RWPE1 (cell line): ENCODE measurements around the gene SGCA.

ENCODE experiments used
- CTCF ChIA-PET: fragments of 350-600 bp; sonication (Branson Sonifier 250); formaldehyde crosslinking; extraction: SDS; loops from one replicate; lab custom pipeline; 2021; lab: Yijun Ruan, JAX
- POLR2A ChIA-PET: fragments of 400-600 bp; formaldehyde crosslinking; extraction: SDS; loops from one replicate; lab custom pipeline; 2020; ENCODE audit warnings: antibody characterized with exemption; ENCODE audit not compliant: low non-redundant PET; lab: Yijun Ruan, JAX
- DNase-seq: peaks from one replicate; pipeline ENCODE4 v3.0.0; 2012; ENCODE audit warnings: low spot score
- H3K27ac ChIP-seq: fragments of 450-650 bp; 2 replicates; pipeline ENCODE4 v1.5.1; 2017
- TF ChIP-seq, protein P1 (sequence below): fragments of 450-650 bp; conservative IDR thresholded peaks from 2 replicates; pipeline ENCODE4 v1.5.1; 2017; ENCODE audit warnings: low read depth, mild to moderate bottlenecking

Gene SGCA

DNA sequence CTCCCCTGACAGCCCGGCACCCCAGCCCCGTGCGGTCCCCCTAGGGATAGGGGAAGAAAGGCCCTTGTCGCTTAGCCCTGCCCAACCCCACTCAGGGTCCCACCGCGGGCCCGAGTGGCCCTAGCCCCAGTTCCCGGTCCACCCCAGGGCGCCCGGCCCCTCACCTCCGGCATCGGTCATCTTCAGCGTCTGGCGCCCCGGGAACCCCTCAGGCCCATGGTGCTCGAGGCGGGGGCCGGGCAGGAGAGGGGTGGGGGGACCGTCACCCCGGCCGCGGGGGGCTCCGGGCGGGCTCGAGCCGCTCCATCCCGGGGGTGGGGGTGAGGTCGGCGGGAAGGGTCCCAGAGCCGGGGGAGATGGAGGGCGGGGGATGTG is 36.5 kb upstream of the SGCA start:
- H3K27ac ChIP-seq = no peak overlapping the region
- TF ChIP-seq, protein P1, sequence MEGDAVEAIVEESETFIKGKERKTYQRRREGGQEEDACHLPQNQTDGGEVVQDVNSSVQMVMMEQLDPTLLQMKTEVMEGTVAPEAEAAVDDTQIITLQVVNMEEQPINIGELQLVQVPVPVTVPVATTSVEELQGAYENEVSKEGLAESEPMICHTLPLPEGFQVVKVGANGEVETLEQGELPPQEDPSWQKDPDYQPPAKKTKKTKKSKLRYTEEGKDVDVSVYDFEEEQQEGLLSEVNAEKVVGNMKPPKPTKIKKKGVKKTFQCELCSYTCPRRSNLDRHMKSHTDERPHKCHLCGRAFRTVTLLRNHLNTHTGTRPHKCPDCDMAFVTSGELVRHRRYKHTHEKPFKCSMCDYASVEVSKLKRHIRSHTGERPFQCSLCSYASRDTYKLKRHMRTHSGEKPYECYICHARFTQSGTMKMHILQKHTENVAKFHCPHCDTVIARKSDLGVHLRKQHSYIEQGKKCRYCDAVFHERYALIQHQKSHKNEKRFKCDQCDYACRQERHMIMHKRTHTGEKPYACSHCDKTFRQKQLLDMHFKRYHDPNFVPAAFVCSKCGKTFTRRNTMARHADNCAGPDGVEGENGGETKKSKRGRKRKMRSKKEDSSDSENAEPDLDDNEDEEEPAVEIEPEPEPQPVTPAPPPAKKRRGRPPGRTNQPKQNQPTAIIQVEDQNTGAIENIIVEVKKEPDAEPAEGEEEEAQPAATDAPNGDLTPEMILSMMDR = no peak
- ChIA-PET POLR2A (no interaction called here), CTCF (interaction anchor here (0.6 kb wide), 1 partner anchor 9 kb away, joined by 3 read pairs; no protein-coding TSS in a partner anchor)
- no peak for DNase-seq

DNA sequence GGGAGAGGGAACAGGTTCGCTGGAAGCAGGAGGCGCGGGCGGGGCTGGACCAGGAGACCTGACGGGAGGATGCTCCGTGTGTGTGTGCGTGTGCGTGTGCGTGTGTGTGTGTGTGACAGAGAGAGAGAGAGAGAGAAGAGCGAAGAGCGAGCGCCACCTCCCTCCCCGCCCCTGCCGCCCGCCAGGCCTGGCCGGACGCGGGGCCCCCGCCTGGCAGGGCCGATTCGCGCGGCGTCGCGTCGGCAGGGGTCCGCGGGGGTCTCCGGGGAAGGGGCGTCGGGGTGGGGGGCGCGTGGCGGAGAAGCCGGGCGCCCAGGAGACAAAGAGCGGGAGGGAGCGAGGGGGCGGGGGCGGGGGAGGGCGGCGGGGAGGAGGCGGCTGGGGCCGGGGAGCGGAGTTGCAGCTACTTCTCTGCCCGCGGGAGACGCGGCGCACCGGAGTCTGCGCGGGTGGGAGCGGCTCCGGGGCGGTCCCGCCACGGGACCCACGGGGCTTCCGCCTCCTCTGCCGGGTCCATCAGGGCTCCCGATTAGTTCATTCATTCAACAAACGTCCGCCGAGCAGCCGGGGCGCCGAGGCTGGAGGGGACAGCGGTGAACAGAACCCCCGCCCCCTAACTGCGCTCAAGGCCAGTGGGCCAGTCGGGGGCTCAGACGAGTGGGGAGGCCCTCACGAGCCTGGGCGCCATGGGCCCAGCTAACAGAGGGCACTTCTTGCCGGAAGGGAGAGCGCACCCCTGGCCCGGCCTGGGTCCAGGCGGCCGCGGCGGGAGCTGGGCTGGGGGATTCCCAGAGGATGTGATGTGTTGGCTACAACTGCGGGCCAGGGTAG is 35.9 kb upstream of the SGCA start, which contains the start of gene SAMD14:
TSS of gene SAMD14 (minus strand) at position 433 of the 831 bp plus-strand sequence. CDS start 5,201 bp downstream, outside the sequence.
- DNase-seq = no peak
- POLR2A ChIA-PET = interaction anchor here (0.6 to 0.7 kb wide), 2 partner anchors 9 to 153 kb away, joined by 3 to 4 read pairs; no protein-coding TSS in a partner anchor
- TF ChIP-seq, protein P1 = no peak
- 0 out of 2 replicates have a peak within 1 kb of the TSS, but pooled peaks have one; percentile 9 for H3K27ac ChIP-seq
- CTCF ChIA-PET = interaction anchor here (0.6 to 1.4 kb wide), 3 partner anchors 9 to 40 kb away, joined by 3 to 4 read pairs (median 3); no protein-coding TSS in a partner anchor

DNA sequence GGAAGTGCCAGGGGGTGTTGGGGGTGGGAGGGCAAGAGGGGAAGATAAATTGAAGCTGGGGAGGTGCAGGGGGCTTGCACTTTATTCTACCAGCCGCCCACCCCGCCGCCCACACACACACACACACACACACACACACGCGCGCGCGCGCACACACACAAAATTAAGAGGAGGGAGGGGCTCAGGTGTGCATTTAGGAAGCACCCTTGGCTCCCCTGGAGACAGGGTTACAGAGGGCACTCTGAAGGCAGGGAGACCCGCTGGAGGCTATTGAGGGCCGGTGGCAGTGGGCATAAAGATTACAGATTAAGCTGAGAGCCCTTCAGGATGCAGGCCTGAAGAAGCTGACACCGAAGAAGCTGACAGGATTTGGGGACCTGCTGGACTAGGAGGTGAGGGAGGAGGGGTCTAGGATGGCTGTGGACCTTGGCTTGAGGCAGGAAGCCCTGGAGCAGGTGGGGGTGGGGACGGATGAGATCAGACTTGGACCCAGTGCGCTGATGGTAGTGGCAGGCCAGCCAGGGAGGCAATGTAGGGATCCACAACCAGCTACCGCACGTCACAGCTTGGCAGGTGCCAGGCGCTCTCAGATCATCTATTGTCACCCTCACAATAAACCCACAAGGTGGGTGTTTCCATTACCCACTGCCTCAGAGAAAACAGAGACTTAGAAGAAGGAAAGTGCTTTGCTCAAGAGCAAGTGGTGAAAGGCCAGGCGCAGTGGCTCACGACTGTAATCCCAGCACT is 35.1 kb upstream of the SGCA start:
- ChIA-PET POLR2A (interaction anchor here (0.6 to 0.7 kb wide), 2 partner anchors 8 to 152 kb away, joined by 3 to 4 read pairs; no protein-coding TSS in a partner anchor), CTCF (interaction anchor here (0.9 to 1.4 kb wide), 2 partner anchors 37 to 39 kb away, joined by 3 to 4 read pairs; no protein-coding TSS in a partner anchor)
- TF ChIP-seq, protein P1 = no peak
- 0 out of 2 replicates have a peak overlapping the region, but pooled peaks have one; percentile 9 for H3K27ac ChIP-seq
- no peak for DNase-seq

DNA sequence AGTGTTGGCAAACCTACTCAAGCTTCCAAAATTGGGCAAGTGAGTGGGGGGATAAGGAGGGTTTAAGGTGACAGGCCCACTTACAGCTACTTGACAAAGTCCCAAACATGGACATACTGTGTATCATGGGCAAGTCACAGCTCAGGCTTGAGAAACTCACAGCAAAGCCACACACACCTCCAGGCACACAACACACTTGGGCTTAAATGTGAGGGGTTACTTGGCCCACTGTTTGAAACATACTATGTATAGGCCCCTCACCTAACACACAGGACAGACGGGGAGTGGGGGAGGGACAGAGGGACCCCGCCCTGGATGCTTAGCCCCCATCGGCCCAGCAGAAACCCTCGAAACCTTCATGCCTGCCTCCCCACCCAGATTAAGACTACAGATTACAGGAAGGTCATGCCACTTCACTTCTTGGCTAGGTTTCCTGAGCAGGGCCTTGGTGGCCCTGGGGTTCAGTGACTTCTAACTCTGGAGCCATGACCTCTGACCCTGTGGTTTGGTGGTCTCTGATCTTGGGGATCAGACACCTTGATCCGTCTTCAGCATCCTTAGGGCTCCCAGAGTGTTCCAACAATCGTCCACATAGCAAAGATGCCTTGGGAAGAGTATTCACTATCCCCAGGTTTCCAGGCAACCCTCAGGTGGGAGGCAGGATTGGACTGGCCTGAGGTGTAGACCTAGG is 33.6 kb upstream of the SGCA start:
- TF ChIP-seq, protein P1 = no peak
- ChIA-PET CTCF (interaction anchor here (0.6 kb wide), 1 partner anchor 390 kb away, joined by 3 read pairs; no protein-coding TSS in a partner anchor), POLR2A (interaction anchor here (0.5 kb wide), 1 partner anchor 18 kb away, joined by 4 read pairs; the partner anchor contains the start of gene PPP1R9B)
- DNase-seq = no peak
- H3K27ac ChIP-seq = peak overlapping the region; percentile 76

DNA sequence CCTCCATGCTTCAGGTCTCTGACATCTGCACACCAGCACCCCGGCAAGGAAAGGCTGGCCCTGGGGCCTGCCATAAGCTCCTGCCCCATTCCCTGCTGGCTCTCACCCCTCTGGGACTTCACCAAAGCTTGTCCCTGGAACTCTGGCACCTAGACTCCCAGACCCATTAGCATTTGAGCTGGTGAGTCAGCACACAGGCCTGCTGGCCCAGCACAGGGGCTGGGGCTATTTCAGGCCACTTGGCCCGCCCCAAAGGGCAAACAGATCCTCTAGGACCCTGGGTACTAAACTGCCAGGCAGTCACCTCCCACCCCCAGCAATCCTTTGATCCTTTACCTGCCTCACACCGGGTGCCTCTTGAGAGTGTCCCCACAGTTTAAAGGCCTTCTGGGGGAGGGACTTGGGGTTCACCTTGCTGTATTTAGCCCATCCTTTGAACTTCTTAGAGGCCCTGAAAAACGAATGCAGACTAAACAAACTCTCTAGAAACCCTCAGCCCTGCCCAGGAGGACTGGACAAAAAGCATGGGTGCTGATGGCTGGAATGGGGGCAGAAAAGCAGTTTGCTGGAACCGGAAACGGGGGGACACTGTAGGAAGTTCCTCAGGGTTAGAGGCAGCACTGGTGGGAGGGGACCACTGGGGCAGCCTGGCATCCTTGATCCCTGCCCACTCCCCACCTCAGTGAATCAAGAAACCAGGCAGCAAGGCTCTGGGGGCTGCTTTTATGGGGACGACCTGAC is 32.6 kb upstream of the SGCA start:
- TF ChIP-seq, protein P1 = no peak
- ChIA-PET POLR2A (no interaction called here), CTCF (interaction anchor here (0.6 kb wide), 1 partner anchor 391 kb away, joined by 3 read pairs; no protein-coding TSS in a partner anchor)
- H3K27ac ChIP-seq = peak overlapping the region; percentile 76
- no peak for DNase-seq
